A549 (cell line): ENCODE data around the gene SLC6A3.

Experiments used
- ATOH8 ChIP-seq: fragments of 250-450 bp; sonication (Bioruptor Pico); IDR thresholded peaks from 2 replicates; pipeline ENCODE4 v1.5.0; 2020; ENCODE audit warnings: low read depth, mild to moderate bottlenecking, moderate library complexity
- MAX ChIP-seq: IDR thresholded peaks from 2 replicates; pipeline ENCODE4 v1.6.1; 2012
- NPAS2 ChIP-seq: fragments of 250-450 bp; sonication (Bioruptor Pico); IDR thresholded peaks from 2 replicates; pipeline ENCODE4 v1.8.0; 2022; ENCODE audit warnings: mild to moderate bottlenecking, moderate library complexity, borderline replicate concordance
- TF ChIP-seq, protein P1 (sequence below): fragments of >200 bp; sonication (Bioruptor Twin); formaldehyde crosslinking; IDR thresholded peaks from 3 replicates; pipeline ENCODE4 v1.5.1; 2016
- TF ChIP-seq, protein P2 (sequence below): fragments of 450-650 bp; IDR thresholded peaks from 2 replicates; pipeline ENCODE4 v1.6.1; 2014; ENCODE audit warnings: antibody characterized with exemption

DNA sequence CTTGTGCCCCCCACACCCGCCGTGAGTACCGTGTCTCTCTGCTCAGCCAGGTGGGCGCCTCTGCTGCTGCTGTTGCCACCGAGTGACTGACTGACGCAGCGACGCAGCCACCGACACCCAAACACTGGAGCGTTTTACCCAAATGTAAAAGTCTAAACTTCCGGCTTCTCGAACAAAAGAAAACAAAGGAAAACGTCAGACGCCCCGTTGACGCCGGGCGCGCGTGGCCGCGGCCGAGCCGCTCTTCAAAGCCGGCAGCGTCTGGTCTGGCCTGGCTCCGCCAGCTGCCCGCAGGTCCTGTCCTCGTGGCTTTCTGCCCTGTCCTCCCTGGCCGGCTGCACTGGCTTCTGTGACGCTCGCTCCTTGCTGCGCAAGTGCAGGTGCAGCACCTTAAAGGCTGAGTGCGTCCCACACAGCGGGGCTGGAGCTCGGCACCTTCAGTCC, 58.9 kb downstream of the SLC6A3 start:
- TF ChIP-seq ATOH8 (no peak), NPAS2 (CRISPR knock-in tag) (no peak), MAX (no peak; the same call in 1 of the 2 replicates)
- TF ChIP-seq, protein P1, sequence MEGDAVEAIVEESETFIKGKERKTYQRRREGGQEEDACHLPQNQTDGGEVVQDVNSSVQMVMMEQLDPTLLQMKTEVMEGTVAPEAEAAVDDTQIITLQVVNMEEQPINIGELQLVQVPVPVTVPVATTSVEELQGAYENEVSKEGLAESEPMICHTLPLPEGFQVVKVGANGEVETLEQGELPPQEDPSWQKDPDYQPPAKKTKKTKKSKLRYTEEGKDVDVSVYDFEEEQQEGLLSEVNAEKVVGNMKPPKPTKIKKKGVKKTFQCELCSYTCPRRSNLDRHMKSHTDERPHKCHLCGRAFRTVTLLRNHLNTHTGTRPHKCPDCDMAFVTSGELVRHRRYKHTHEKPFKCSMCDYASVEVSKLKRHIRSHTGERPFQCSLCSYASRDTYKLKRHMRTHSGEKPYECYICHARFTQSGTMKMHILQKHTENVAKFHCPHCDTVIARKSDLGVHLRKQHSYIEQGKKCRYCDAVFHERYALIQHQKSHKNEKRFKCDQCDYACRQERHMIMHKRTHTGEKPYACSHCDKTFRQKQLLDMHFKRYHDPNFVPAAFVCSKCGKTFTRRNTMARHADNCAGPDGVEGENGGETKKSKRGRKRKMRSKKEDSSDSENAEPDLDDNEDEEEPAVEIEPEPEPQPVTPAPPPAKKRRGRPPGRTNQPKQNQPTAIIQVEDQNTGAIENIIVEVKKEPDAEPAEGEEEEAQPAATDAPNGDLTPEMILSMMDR: no peak
- TF ChIP-seq, protein P2, sequence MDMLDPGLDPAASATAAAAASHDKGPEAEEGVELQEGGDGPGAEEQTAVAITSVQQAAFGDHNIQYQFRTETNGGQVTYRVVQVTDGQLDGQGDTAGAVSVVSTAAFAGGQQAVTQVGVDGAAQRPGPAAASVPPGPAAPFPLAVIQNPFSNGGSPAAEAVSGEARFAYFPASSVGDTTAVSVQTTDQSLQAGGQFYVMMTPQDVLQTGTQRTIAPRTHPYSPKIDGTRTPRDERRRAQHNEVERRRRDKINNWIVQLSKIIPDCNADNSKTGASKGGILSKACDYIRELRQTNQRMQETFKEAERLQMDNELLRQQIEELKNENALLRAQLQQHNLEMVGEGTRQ: no peak
